ENCODE measurements around the gene BUD23.

The BUD23 gene

GRCh38 chr7:73702665-73703064, 19.3 kb downstream of the BUD23 start:
- no peak for DNase-seq (ENCODE audit: low spot score)
- TF ChIP-seq CTCF (IDR thresholded peaks at IDR 0.05; ENCODE audit: extremely low read depth, missing control alignments), result no peak

- no peak for DNase-seq (ENCODE audit: low spot score)
- no peak for TF ChIP-seq CTCF (IDR thresholded peaks at IDR 0.05; ENCODE audit: extremely low read depth, missing control alignments)
These were observed 19.8 kb downstream of the BUD23 start for GRCh38 chr7:73703225-73703624.

GRCh38 chr7:73703757-73704639, 20.6 kb downstream of the BUD23 start:
- no peak for TF ChIP-seq CTCF (IDR thresholded peaks at IDR 0.05; ENCODE audit: extremely low read depth, missing control alignments)
- DNase-seq (ENCODE audit: low spot score), result peak; percentile 75

GRCh38 chr7:73704640-73705550, 21.5 kb downstream of the BUD23 start:
- DNase-seq (ENCODE audit: low spot score), result no peak
- no peak for TF ChIP-seq CTCF (IDR thresholded peaks at IDR 0.05; ENCODE audit: extremely low read depth, missing control alignments)

GRCh38 chr7:73705551-73705920, 22.1 kb downstream of the BUD23 start:
- no peak for DNase-seq (ENCODE audit: low spot score)
- no peak for TF ChIP-seq CTCF (IDR thresholded peaks at IDR 0.05; ENCODE audit: extremely low read depth, missing control alignments)

- no peak for DNase-seq (ENCODE audit: low spot score)
- TF ChIP-seq CTCF (IDR thresholded peaks at IDR 0.05; ENCODE audit: extremely low read depth, missing control alignments), result no peak
These were observed 23.0 kb downstream of the BUD23 start for GRCh38 chr7:73706126-73707044.
